Mononuclear cell (primary cell): Measurements from ENCODE around the gene SCLT1. TPM values are rescaled to one million over a fixed set of nuclear protein-coding genes. Genes with fewer than 3 reads are reported as not detected.

ENCODE experiments used
- H3K27me3 ChIP-seq: 2 replicates; pipeline ENCODE4 v1.6.0; 2011; ENCODE audit warnings: low read length, control low read depth; ENCODE audit not compliant: insufficient read depth
- H3K4me1 ChIP-seq: 2 replicates; pipeline ENCODE4 v1.5.1; 2011; ENCODE audit warnings: mild to moderate bottlenecking, low read length, control low read depth; ENCODE audit not compliant: insufficient read depth
- H3K4me3 ChIP-seq: 2 replicates; pipeline ENCODE4 v1.5.1; 2011; ENCODE audit warnings: mild to moderate bottlenecking, low read length, moderate library complexity
- H3K9me3 ChIP-seq: 2 replicates; pipeline ENCODE4 v1.5.1; 2011; ENCODE audit warnings: low read depth, mild to moderate bottlenecking, control low read depth, low read length
- total RNA-seq: library from RNA; depleted of rRNA; stranded (reverse); fragments of >200 nt; gene quantifications from one replicate; pipeline ENCODE4 v1.2.3, GENCODE V29; 2012

Gene SCLT1
- total RNA-seq, 1 donor: 48.4 TPM

GRCh38 chr4:128859887-128860677 lies 233.3 kb downstream of the SCLT1 start:
- no peak overlapping the region for H3K4me3 ChIP-seq
- H3K9me3 ChIP-seq: no peaks in the 10 kb centered on the region
- peaks cover 29% of the 10 kb centered on the region for H3K4me1 ChIP-seq

GRCh38 chr4:128858879-128859671 lies 234.3 kb downstream of the SCLT1 start:
- Histone ChIP-seq H3K27me3 (no peaks in the 10 kb centered on the region), H3K4me3 (no peak overlapping the region), H3K9me3 (no peaks in the 10 kb centered on the region), H3K4me1 (peaks cover 38% of the 10 kb centered on the region)

More at GRCh38 chr4:128859887-128860677, 233.3 kb downstream of the SCLT1 start:
- H3K27me3 ChIP-seq: no peaks in the 10 kb centered on the region

- Histone ChIP-seq H3K27me3 (no peaks in the 10 kb centered on the region), H3K4me1 (peaks cover 22% of the 10 kb centered on the region), H3K4me3 (no peak overlapping the region), H3K9me3 (no peaks in the 10 kb centered on the region)
Measured at GRCh38 chr4:128856246-128856645, 237.1 kb downstream of the SCLT1 start.

GRCh38 chr4:128855621-128856020 lies 237.7 kb downstream of the SCLT1 start:
- Histone ChIP-seq H3K27me3 (no peaks in the 10 kb centered on the region), H3K9me3 (no peaks in the 10 kb centered on the region), H3K4me3 (no peak overlapping the region), H3K4me1 (peaks cover 19% of the 10 kb centered on the region)

- Histone ChIP-seq H3K4me3 (no peak overlapping the region), H3K9me3 (no peaks in the 10 kb centered on the region), H3K27me3 (no peaks in the 10 kb centered on the region), H3K4me1 (peaks cover 19% of the 10 kb centered on the region)
Measured at GRCh38 chr4:128854433-128854832, 238.9 kb downstream of the SCLT1 start.

GRCh38 chr4:128853741-128854140 lies 239.6 kb downstream of the SCLT1 start:
- H3K4me1 ChIP-seq: peaks cover 19% of the 10 kb centered on the region

GRCh38 chr4:128850252-128850651 lies 243.1 kb downstream of the SCLT1 start:
- Histone ChIP-seq H3K27me3 (no peaks in the 10 kb centered on the region), H3K4me1 (peaks cover 31% of the 10 kb centered on the region), H3K4me3 (no peak overlapping the region), H3K9me3 (no peaks in the 10 kb centered on the region)

More at GRCh38 chr4:128853741-128854140, 239.6 kb downstream of the SCLT1 start:
- Histone ChIP-seq H3K27me3 (no peaks in the 10 kb centered on the region), H3K9me3 (no peaks in the 10 kb centered on the region), H3K4me3 (no peak overlapping the region)

- H3K4me3 ChIP-seq: no peak overlapping the region
- H3K4me1 ChIP-seq: peaks cover 15% of the 10 kb centered on the region
- H3K9me3 ChIP-seq: no peaks in the 10 kb centered on the region
- no peaks in the 10 kb centered on the region for H3K27me3 ChIP-seq
Measured at GRCh38 chr4:128848461-128848860, 244.9 kb downstream of the SCLT1 start.

- H3K4me3 ChIP-seq: no peak overlapping the region
- H3K27me3 ChIP-seq: no peaks in the 10 kb centered on the region
- H3K9me3 ChIP-seq: no peaks in the 10 kb centered on the region
Measured at GRCh38 chr4:128847082-128847724, 246.1 kb downstream of the SCLT1 start.

GRCh38 chr4:128846063-128846462 lies 247.3 kb downstream of the SCLT1 start:
- peaks cover 15% of the 10 kb centered on the region for H3K4me1 ChIP-seq
- H3K4me3 ChIP-seq: no peak overlapping the region
- H3K27me3 ChIP-seq: no peaks in the 10 kb centered on the region
- H3K9me3 ChIP-seq: no peaks in the 10 kb centered on the region

More at GRCh38 chr4:128847082-128847724, 246.1 kb downstream of the SCLT1 start:
- H3K4me1 ChIP-seq: peaks cover 15% of the 10 kb centered on the region

- Histone ChIP-seq H3K4me3 (no peak overlapping the region), H3K9me3 (no peaks in the 10 kb centered on the region), H3K4me1 (peaks cover 15% of the 10 kb centered on the region), H3K27me3 (no peaks in the 10 kb centered on the region)
Measured at GRCh38 chr4:128844931-128845330, 248.4 kb downstream of the SCLT1 start.

GRCh38 chr4:128841402-128841801 lies 251.9 kb downstream of the SCLT1 start:
- H3K4me3 ChIP-seq: no peak overlapping the region

GRCh38 chr4:128840711-128841318 lies 252.5 kb downstream of the SCLT1 start:
- H3K27me3 ChIP-seq: no peaks in the 10 kb centered on the region
- no peaks in the 10 kb centered on the region for H3K9me3 ChIP-seq
- H3K4me3 ChIP-seq: no peak overlapping the region
- no peaks in the 10 kb centered on the region for H3K4me1 ChIP-seq

More at GRCh38 chr4:128841402-128841801, 251.9 kb downstream of the SCLT1 start:
- no peaks in the 10 kb centered on the region for H3K27me3 ChIP-seq
- no peaks in the 10 kb centered on the region for H3K9me3 ChIP-seq
- no peaks in the 10 kb centered on the region for H3K4me1 ChIP-seq

GRCh38 chr4:128837679-128838078 lies 255.7 kb downstream of the SCLT1 start:
- Histone ChIP-seq H3K4me1 (no peaks in the 10 kb centered on the region), H3K9me3 (no peaks in the 10 kb centered on the region), H3K4me3 (no peak overlapping the region), H3K27me3 (no peaks in the 10 kb centered on the region)

- Histone ChIP-seq H3K4me3 (no peak overlapping the region), H3K9me3 (no peaks in the 10 kb centered on the region), H3K4me1 (no peaks in the 10 kb centered on the region), H3K27me3 (no peaks in the 10 kb centered on the region)
Measured at GRCh38 chr4:128837198-128837597, 256.1 kb downstream of the SCLT1 start.
